ENCODE measurements around the gene ZNF618.

Gene ZNF618

DNA sequence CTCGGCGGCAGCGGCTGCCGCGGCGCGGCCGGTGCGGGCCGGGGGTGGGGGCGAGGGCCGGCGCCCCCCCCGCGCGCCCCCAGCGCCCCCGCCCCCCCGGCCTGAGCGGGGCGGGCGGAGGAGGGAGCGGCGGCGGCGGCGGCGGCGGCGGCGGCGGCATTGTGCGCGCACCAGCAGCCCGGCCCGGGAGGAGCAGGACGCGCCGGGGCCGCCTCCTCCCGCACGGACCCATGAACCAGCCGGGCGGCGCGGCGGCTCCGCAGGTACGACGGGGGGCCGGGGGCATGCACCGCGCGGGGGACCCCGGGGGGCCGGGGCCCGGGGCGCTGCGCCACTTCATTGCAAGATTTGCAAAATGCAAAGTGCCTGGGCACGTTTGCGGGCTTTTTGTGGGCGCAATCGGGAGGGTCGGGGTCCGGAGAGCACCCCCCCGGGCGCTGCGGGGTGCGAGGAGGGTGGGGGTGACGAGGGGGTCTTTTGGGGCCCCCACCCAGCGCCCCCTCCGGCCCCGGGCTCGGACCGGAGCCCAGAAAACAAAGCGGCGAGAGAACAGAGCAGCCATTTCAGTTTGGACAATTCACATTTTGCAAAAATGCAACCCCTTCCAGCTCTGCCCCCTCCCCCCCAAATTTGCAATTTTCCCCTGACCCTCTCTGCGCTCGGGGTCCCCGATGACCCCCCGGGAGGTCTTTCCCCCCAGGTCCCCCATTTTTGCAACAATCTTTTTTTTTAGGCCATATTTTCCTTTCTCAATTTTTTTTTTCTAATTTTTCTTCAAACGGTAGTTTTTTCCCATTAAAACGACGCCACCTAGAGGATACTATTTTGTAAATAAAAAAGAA, at the start of gene ZNF618:
Gene ZNF618, plus strand, starts transcription at position 159 of the 842 bp plus-strand sequence. Its CDS starts 72 bp downstream, at position 231.
- DNase-seq (ENCODE audit: low read depth in 2 of 2), result peak in 1 of 2 donors; percentile 19

DNA sequence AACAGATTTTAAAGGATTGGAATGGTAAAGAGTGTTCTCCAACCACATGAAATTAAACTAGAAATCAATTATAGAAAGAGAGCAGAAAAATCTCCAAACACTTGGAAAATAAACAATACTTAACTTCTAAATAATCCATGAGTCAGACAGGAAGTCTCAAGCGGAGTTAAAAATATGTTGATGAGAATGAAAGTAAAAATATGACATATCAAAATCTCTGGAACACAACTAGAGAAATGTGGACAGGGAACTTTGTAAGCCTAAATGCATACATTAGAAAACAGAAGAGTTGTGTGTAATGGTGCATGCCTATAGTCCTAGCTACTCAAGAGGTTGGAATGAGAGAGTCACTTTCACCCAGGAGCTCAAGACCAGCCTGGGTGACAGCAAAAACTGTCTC, 47.9 kb upstream of the ZNF618 start:
- no peak for DNase-seq (ENCODE audit: low read depth in 2 of 2)

DNA sequence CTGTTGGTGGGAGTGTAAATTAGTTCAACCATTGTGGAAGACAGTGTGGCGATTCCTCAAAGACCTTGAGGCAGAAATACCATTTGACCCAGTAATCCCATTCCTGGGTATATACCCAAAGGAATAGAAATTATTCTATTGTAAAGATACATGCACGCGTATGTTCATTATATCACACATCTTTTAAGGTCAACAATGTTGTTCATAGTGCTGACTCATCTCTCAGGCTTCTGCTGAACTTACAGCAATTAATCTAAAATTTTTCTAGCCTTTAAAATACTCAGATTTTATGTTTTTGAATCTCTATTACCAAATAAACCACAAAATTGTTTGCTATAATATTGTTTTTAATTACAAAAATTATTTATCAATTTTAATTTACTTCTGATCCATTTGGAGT, 38.8 kb upstream of the ZNF618 start:
- no peak for DNase-seq (ENCODE audit: low read depth in 2 of 2)

GRCh38 chr9:113842086-113842485, 34.0 kb upstream of the ZNF618 start:
- DNase-seq (ENCODE audit: low read depth in 2 of 2), result no peak

- no peak for DNase-seq (ENCODE audit: low read depth in 2 of 2)
Observed at GRCh38 chr9:113844466-113844865, 31.6 kb upstream of the ZNF618 start.

- no peak for DNase-seq (ENCODE audit: low read depth in 2 of 2)
Observed at GRCh38 chr9:113851359-113851758, 24.8 kb upstream of the ZNF618 start.

GRCh38 chr9:113851873-113852272, 24.2 kb upstream of the ZNF618 start:
- DNase-seq (ENCODE audit: low read depth in 2 of 2), result no peak

DNA sequence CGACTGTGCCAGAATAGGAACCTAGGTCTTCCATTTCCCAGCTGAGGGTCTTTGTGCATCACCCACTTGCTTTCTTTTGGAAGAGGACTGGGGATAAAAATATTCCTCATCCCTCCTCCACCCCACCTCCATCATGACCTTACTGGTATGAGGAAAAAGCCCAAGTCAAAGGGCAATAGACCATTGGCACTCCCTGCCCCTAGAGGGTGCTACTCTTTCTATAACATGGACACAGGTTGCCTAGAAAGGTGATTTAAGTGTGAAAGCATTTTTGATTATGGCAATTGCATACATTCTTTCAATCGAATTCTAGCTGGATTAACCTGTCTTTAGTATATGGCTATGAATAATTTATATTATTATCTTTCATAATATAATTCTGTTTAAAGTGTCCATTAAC, 22.8 kb upstream of the ZNF618 start:
- DNase-seq (ENCODE audit: low read depth in 2 of 2), result no peak

GRCh38 chr9:113854310-113854709, 21.8 kb upstream of the ZNF618 start:
- DNase-seq (ENCODE audit: low read depth in 2 of 2), result no peak

DNA sequence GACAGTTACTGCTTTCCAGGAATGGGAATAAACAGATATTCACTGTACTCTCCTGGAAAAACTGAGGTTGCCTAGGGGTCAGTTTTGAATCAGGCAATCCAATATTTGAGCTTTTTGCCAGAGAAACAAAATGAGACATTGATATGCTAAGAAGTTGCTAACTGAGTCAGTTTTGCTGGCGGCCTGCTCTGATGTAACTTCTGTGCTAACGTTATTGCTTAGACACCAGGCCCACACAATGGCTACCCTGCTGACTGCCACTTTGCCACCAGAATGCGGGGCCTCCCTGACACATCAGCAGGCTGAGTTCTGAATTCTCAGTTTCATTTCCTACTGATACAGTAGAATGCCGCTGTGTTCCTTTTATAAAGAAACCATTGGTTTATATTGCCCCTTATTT, 18.2 kb upstream of the ZNF618 start:
- no peak for DNase-seq (ENCODE audit: low read depth in 2 of 2)

GRCh38 chr9:113858282-113858681, 17.8 kb upstream of the ZNF618 start:
- DNase-seq (ENCODE audit: low read depth in 2 of 2), result no peak

GRCh38 chr9:113863345-113863744, 12.8 kb upstream of the ZNF618 start:
- no peak for DNase-seq (ENCODE audit: low read depth in 2 of 2)

DNA sequence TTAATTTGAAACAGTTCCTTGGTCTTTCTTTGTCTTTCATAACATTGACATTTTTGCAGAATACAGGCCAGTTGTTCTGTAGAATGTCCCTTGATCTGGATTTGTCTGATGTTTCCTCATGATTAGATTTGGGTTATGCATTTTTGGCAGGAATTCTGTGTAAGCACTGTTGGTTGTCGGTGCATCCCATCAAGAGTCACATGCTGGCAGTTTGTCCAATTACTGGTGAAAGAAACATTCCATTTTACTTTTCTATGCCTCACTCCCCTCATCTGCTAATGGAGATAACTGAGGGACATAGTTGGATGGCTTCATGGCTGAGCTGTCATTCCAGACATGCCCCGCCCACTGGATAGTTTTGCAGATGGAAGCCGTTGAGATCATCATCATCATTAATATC, 7.6 kb upstream of the ZNF618 start:
- no peak for DNase-seq (ENCODE audit: low read depth in 2 of 2)

DNA sequence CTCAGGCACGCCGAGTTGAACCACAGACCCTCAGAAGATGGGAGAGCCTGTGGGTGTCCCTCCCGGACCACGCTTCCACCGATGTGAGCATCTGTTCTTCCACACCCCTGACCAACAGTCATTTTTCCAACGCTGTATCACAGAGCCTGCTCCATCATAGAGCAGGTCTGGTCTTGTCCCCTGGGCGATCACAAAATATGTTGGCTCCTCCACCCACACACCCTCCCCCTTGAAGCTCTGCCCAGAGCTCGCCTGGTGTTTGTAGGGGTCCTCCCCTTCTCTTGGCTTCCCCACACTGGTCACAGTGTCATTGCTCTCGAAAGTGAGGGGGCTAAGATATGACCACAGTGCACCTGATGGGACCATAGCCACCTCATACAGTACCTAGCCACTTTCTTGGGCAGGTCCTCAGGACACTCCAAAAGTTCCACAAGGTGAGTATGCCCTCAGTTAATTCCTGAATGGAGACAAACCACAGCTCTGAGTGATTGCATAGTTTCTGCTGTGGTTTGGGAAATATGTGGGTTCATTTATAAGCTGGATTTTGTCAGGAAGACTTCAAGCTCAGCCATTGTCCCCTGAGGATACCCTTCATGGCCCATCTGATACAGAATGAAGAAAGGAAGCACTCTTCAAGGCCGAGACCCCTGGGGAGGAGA, 3.5 kb upstream of the ZNF618 start:
- DNase-seq (ENCODE audit: low read depth in 2 of 2), result no peak

DNA sequence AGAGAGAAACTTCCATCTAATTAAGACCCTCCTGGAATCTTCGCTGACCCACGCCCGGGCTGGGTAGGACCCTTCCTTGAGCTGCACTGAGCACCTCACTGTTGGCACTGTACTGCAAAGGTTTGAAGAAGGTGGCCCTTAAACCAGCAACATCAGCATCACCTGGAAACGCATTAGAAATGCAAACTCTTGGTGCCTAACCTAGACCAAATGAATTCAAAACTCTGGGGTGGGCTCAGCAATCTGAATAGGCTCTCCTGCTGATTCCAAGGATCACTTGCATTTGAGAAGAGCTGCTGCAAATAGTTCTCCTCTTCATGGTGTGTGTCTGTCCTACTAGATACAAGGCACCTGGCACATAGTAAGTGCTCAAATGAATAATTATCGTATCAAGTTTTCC, 2.7 kb upstream of the ZNF618 start:
- no peak for DNase-seq (ENCODE audit: low read depth in 2 of 2)

GRCh38 chr9:113873926-113874325, 2.2 kb upstream of the ZNF618 start:
- DNase-seq (ENCODE audit: low read depth in 2 of 2), result no peak

GRCh38 chr9:113875459-113876150, 504 bp upstream of the ZNF618 start:
- DNase-seq (ENCODE audit: low read depth in 2 of 2), result no peak

DNA sequence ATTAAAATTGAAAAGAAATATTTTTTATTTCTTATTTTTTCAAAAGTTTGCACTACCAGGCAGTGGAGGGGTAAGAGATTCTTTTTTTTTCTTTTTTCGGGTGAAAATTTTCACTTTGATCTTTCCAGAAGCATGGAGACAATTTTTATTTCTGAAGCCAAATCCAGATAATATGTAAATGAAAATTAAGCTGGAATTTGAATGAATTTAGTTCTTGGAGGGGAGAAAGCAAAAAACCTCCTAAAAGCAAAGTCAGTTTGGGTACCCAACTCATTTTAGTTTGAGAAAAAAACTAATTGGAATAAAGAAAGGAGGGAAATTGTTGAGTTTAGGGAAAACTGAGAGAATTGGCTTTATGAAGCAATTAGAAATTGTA, 872 bp downstream of the ZNF618 start:
- no peak for DNase-seq (ENCODE audit: low read depth in 2 of 2)

GRCh38 chr9:113879318-113879717, 3.2 kb downstream of the ZNF618 start:
- no peak for DNase-seq (ENCODE audit: low read depth in 2 of 2)

DNA sequence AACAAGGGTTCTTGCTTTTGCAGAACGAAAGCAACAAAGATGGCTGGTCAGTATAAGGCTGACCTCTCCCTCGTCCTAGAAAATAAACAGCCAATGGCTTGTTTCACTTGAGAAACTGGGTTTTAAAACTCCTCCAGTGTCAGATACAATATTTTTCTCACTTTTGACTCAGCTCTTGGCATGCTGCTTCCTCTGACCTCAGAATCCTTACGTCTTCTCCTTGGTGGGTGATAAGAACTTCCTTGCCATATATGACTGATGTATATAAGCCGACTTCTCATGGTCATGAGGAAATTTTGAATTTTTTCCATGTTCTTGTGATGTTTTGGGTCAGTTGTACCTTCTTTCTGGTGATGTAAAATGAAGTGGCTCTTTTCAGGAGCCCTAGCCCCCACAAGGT, 3.8 kb downstream of the ZNF618 start:
- DNase-seq (ENCODE audit: low read depth in 2 of 2), result no peak

DNA sequence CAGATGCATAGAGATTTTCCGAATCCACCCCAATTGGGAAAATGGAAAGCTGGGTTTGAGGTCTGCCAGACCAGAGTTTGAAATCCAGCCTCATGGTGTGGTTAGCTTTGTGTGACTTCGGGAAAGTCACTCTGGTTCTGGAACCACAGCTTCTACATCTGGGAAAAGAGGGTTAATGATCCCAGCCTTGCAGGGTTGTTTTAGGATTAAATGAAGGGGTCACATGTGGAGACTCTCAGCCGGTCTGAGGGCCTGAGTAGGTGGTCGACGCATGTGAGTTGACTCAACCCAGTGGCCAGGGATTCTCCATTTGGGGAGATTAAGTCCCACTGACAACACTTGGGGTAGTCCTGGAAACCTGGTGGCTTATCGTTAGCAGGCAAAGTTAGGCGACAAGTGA, 6.1 kb downstream of the ZNF618 start:
- no peak for DNase-seq (ENCODE audit: low read depth in 2 of 2)

- DNase-seq (ENCODE audit: low read depth in 2 of 2), result no peak
Observed at GRCh38 chr9:113882636-113883164, 6.6 kb downstream of the ZNF618 start.

Data from stimulated activated CD4-positive, alpha-beta T cell treated with anti-CD3 and anti-CD28 coated beads, Interleukin-4, amount 100 ng/mL, for 48 hours (primary cell).